Osteocyte (in vitro differentiated cells): ENCODE results near the gene MBTD1. TPM values are rescaled to one million over a fixed set of nuclear protein-coding genes. Genes with fewer than 3 reads are reported as not detected.
A peak's percentile ranks its signal among the peaks of the same experiment; 100 is the strongest.

Source experiments
- DNase-seq: peaks from one replicate; pipeline ENCODE4 v3.0.0; 2021; ENCODE audit warnings: mixed read lengths; ENCODE audit not compliant: unreplicated experiment; ENCODE audit errors: extremely low spot score
- H3K27ac Mint-ChIP-seq: one replicate; pipeline ENCODE4 v1.8.0; 2021; ENCODE audit warnings: mild to moderate bottlenecking, mixed read lengths; ENCODE audit not compliant: unreplicated experiment
- H3K27me3 Mint-ChIP-seq: one replicate; pipeline ENCODE4 v1.8.0; 2021; ENCODE audit warnings: mixed read lengths; ENCODE audit not compliant: unreplicated experiment
- H3K36me3 Mint-ChIP-seq: one replicate; pipeline ENCODE4 v1.8.0; 2021; ENCODE audit warnings: mixed read lengths; ENCODE audit not compliant: unreplicated experiment
- H3K4me1 Mint-ChIP-seq: one replicate; pipeline ENCODE4 v1.8.0; 2021; ENCODE audit warnings: mixed read lengths; ENCODE audit not compliant: unreplicated experiment
- H3K4me3 Mint-ChIP-seq: one replicate; pipeline ENCODE4 v1.8.0; 2021; ENCODE audit warnings: mild to moderate bottlenecking, moderate library complexity, mixed read lengths; ENCODE audit not compliant: unreplicated experiment
- H3K9me3 Mint-ChIP-seq: one replicate; pipeline ENCODE4 v1.8.0; 2021; ENCODE audit warnings: mixed read lengths; ENCODE audit not compliant: unreplicated experiment
- CTCF ChIP-seq: fragments of 200-600 bp; sonication (generic); IDR thresholded peaks from 2 replicates; pipeline ENCODE4 v1.5.0; 2021; ENCODE audit warnings: antibody characterized with exemption, mild to moderate bottlenecking, moderate library complexity
- total RNA-seq: library from RNA; stranded (reverse); gene quantifications from 2 replicates; pipeline ENCODE4 v1.2.1, GENCODE V29; 2021

Gene MBTD1
- total RNA-seq, 1 donor from 2014 or later: 17.9 TPM

GRCh38 chr17:51255673-51256072 lies 4.2 kb downstream of the MBTD1 start:
- no peak overlapping the region for H3K27ac Mint-ChIP-seq
- TF ChIP-seq CTCF: no peak
- peaks cover 38% of the 10 kb centered on the region for H3K4me1 Mint-ChIP-seq
- H3K27me3 Mint-ChIP-seq: no peaks in the 10 kb centered on the region
- H3K9me3 Mint-ChIP-seq: no peaks in the 10 kb centered on the region
- H3K36me3 Mint-ChIP-seq: peaks cover 25% of the 10 kb centered on the region
- no peak for DNase-seq
- no peak overlapping the region for H3K4me3 Mint-ChIP-seq

- Mint-ChIP-seq H3K4me1 (peaks cover 19% of the 10 kb centered on the region), H3K27ac (peak overlapping the region; percentile 24)
Measured at GRCh38 chr17:51251010-51251409, 8.8 kb downstream of the MBTD1 start.

GRCh38 chr17:51250314-51250840 lies 9.5 kb downstream of the MBTD1 start:
- no peak overlapping the region for H3K4me3 Mint-ChIP-seq
- H3K27me3 Mint-ChIP-seq: no peaks in the 10 kb centered on the region
- DNase-seq: no peak
- no peak overlapping the region for H3K27ac Mint-ChIP-seq
- H3K4me1 Mint-ChIP-seq: peaks cover 22% of the 10 kb centered on the region
- H3K9me3 Mint-ChIP-seq: no peaks in the 10 kb centered on the region
- H3K36me3 Mint-ChIP-seq: peaks cover 30% of the 10 kb centered on the region
- TF ChIP-seq CTCF: no peak

More at GRCh38 chr17:51251010-51251409, 8.8 kb downstream of the MBTD1 start:
- no peaks in the 10 kb centered on the region for H3K27me3 Mint-ChIP-seq
- no peak for DNase-seq
- H3K36me3 Mint-ChIP-seq: peaks cover 32% of the 10 kb centered on the region
- no peak for TF ChIP-seq CTCF
- H3K9me3 Mint-ChIP-seq: no peaks in the 10 kb centered on the region
- H3K4me3 Mint-ChIP-seq: no peak overlapping the region

GRCh38 chr17:51245535-51245934 lies 14.3 kb downstream of the MBTD1 start:
- DNase-seq: no peak
- no peak overlapping the region for H3K27ac Mint-ChIP-seq
- peaks cover 9% of the 10 kb centered on the region for H3K36me3 Mint-ChIP-seq

GRCh38 chr17:51244041-51244440 lies 15.8 kb downstream of the MBTD1 start:
- no peak for TF ChIP-seq CTCF
- H3K4me1 Mint-ChIP-seq: peaks cover 9% of the 10 kb centered on the region
- no peak overlapping the region for H3K27ac Mint-ChIP-seq
- peaks cover 7% of the 10 kb centered on the region for H3K36me3 Mint-ChIP-seq
- DNase-seq: no peak
- H3K27me3 Mint-ChIP-seq: no peaks in the 10 kb centered on the region
- H3K9me3 Mint-ChIP-seq: no peaks in the 10 kb centered on the region
- H3K4me3 Mint-ChIP-seq: no peak overlapping the region

More at GRCh38 chr17:51245535-51245934, 14.3 kb downstream of the MBTD1 start:
- TF ChIP-seq CTCF: no peak
- H3K27me3 Mint-ChIP-seq: no peaks in the 10 kb centered on the region
- no peak overlapping the region for H3K4me3 Mint-ChIP-seq
- H3K9me3 Mint-ChIP-seq: no peaks in the 10 kb centered on the region
- H3K4me1 Mint-ChIP-seq: peaks cover 15% of the 10 kb centered on the region
